Adrenal gland (tissue), 12 donors: ENCODE results near the gene CYP4F12. TPM values are rescaled to one million over a fixed set of nuclear protein-coding genes. Genes with fewer than 3 reads are reported as not detected.

Experiments
- DNase-seq, 7 donors: peaks; one replicate each; pipeline ENCODE4 v3.0.0-alpha.2; 2019 to 2020
- H3K27ac ChIP-seq, 5 donors: fragments of 200-600 bp; sonication (generic) in 4 of 5; 1 replicate in 3 of 5; 2 replicates in 2 of 5; pipeline versions ENCODE4 v1.5.1 to v1.8.0; 2016 to 2020; ENCODE audit warnings: mild to moderate bottlenecking in 1 of 5
- H3K27me3 ChIP-seq: fragments of 200-600 bp; 2 replicates; pipeline ENCODE4 v1.8.0; 2021
- H3K36me3 ChIP-seq, 2 donors: fragments of 200-600 bp; replicated peaks in 1 of 2; 1 replicate in 1 of 2; 2 replicates in 1 of 2; pipeline versions ENCODE4 v1.5.1 to v1.8.0; 2018 to 2022
- H3K4me1 ChIP-seq, 2 donors: fragments of 200-600 bp; replicated peaks in 1 of 2; 1 replicate in 1 of 2; 2 replicates in 1 of 2; pipeline versions ENCODE4 v1.5.1 to v1.8.0; 2018 to 2021
- H3K4me3 ChIP-seq, 4 donors: fragments of 200-600 bp; sonication (generic) in 3 of 4; one replicate each; pipeline ENCODE4 v1.5.1; 2016 to 2018
- H3K9me3 ChIP-seq, 3 donors: fragments of 200-600 bp; sonication (generic) in 1 of 3; replicated peaks in 1 of 3; 1 replicate in 2 of 3; 2 replicates in 1 of 3; pipeline versions ENCODE4 v1.5.1 to v1.8.0; 2016 to 2021
- POLR2A ChIP-seq, 2 donors: fragments of 450-650 bp; IDR thresholded peaks; one replicate each; pipeline ENCODE4 v1.6.1; 2017; ENCODE audit warnings: antibody characterized with exemption in 2 of 2, mild to moderate bottlenecking in 2 of 2, moderate library complexity in 1 of 2
- WGBS, 4 donors: extraction: QIAGEN DNeasy Blood & Tissue Kit in 2 of 4; methylation state at CpG; one replicate each; pipeline versions ENCODE4 v1.1.5 to v1.1.7; 2013 to 2017; 5-methylcytosine and 5-hydroxymethylcytosine counted together
- intact Hi-C, 2 donors: fragments of 100-400 bp; cut with DNase I; formaldehyde crosslinking; loops; one replicate each; pipeline versions ENCODE4 v1.14.1 to v1.15.0; 2022 to 2023
- polyA plus RNA-seq, 3 donors: library from polyadenylated mRNA; stranded (reverse); fragments of 200-250 nt in 2 of 3; fragments of 350-450 nt in 1 of 3; fragmentation: Illumina TruSeq in 1 of 3; extraction: RNeasy Lipid Tissue Mini Kit (QIAGEN cat#74804) in 1 of 3; gene quantifications; one replicate each; pipeline ENCODE4 v1.2.3, GENCODE V29; 2013 to 2014
- total RNA-seq, 9 donors: library from RNA; depleted of rRNA in 4 of 9; stranded (reverse); fragments of >200 nt in 4 of 9; fragments of 120-200 nt in 1 of 9; fragmentation: NEBNext Ultra II Directional in 1 of 9; extraction: Animal tissue kit (Norgen Biotek cat#: 25700) in 1 of 9; gene quantifications; one replicate each; pipeline versions ENCODE4 v1.1.0 to v1.2.4, GENCODE V29; 2013 to 2023
- TF ChIP-seq, protein P1 (sequence below), 6 experiments: fragments of 450-650 bp in 4 of 6; fragments of 200-600 bp in 2 of 6; sonication (generic) in 1 of 6; IDR thresholded peaks; 1 replicate in 5 of 6; 2 replicates in 1 of 6; pipeline versions ENCODE4 v1.5.1 to v1.8.0; 2016 to 2021; ENCODE audit warnings: antibody characterized with exemption in 6 of 6, mild to moderate bottlenecking in 2 of 6, moderate library complexity in 1 of 6
- donor health status: healthy with polysubstance abuse.
- donor health status: Bipolar disorder and iron deficiency.
- donor health status: DM: yes; HTN: yes; CAD: no.
- donor health status: DM: no; HTN: no; CAD: no.
- donor health status: DM: no; HTN: no; CAD: no.
- donor health status: DM: yes; HTN: yes; CAD: no.

CYP4F12 gene
- total and polyA plus RNA-seq, 12 donors, result 0.42 to 19.7 (median 2.7) TPM

DNA sequence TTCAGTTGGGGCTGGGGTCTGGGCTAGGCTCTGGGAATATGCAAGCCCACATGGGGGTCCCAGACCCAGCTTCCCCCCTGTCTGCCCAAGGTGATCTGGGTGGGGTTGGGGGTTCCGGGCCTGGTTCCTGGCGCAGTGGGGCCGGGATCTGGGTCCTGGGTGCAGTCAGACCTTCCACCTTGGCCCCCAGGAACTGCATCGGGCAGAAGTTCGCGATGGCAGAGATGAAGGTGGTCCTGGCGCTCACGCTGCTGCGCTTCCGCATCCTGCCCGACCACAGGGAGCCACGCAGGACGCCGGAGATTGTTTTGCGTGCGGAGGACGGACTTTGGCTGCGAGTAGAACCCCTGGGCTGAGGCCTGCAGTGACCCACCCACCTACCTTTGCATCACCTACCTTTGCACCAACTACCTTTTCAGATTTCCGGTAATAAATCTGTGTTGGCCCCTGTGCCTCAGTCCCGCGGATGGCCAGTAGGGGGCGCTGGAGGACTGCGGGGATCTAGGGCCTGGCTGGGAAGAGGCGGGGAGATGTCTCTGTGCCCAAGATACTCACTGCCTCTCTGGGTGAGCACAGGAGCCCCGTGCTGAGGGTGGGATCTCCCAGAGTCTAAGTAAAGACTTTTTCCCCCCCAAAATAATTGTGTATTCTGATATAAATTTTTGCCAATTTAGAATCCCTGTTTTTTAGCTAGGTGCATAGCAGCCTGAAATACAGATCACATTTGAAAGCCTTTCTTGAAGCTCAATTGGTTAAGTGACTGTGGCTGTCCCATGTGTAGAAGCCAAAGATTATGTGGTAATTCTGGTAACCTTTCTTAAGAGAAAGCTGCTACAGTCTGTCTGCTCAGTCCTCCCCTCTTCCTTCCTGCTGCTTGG lies 43.6 kb upstream of the CYP4F12 start:
- H3K9me3 ChIP-seq, result no peaks in the 10 kb centered on the region
- no peaks in the 10 kb centered on the region for H3K4me1 ChIP-seq
- no peaks in the 10 kb centered on the region for H3K36me3 ChIP-seq
- 1 to 13% (median 10%) methylated on average over 6 to 25 of the region's 25 CpGs for WGBS, 4 donors
- TF ChIP-seq, protein P1, sequence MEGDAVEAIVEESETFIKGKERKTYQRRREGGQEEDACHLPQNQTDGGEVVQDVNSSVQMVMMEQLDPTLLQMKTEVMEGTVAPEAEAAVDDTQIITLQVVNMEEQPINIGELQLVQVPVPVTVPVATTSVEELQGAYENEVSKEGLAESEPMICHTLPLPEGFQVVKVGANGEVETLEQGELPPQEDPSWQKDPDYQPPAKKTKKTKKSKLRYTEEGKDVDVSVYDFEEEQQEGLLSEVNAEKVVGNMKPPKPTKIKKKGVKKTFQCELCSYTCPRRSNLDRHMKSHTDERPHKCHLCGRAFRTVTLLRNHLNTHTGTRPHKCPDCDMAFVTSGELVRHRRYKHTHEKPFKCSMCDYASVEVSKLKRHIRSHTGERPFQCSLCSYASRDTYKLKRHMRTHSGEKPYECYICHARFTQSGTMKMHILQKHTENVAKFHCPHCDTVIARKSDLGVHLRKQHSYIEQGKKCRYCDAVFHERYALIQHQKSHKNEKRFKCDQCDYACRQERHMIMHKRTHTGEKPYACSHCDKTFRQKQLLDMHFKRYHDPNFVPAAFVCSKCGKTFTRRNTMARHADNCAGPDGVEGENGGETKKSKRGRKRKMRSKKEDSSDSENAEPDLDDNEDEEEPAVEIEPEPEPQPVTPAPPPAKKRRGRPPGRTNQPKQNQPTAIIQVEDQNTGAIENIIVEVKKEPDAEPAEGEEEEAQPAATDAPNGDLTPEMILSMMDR (IDR thresholded peaks at IDR 0.05), result peak; percentile 93 to 98 (median 97)
- TF ChIP-seq POLR2A (IDR thresholded peaks at IDR 0.05), result no peak
- no peak overlapping the region for H3K4me3 ChIP-seq
- DNase-seq, result peak; percentile 62 to 86 (median 78)
- intact Hi-C loops, result loop anchor here in 1 of 2 donors (5.0 to 10.0 kb wide), 3 partner anchors 238 to 553 kb away; no protein-coding TSS in a partner anchor
- no peak overlapping the region for H3K27ac ChIP-seq
- peaks cover 9% of the 10 kb centered on the region for H3K27me3 ChIP-seq

DNA sequence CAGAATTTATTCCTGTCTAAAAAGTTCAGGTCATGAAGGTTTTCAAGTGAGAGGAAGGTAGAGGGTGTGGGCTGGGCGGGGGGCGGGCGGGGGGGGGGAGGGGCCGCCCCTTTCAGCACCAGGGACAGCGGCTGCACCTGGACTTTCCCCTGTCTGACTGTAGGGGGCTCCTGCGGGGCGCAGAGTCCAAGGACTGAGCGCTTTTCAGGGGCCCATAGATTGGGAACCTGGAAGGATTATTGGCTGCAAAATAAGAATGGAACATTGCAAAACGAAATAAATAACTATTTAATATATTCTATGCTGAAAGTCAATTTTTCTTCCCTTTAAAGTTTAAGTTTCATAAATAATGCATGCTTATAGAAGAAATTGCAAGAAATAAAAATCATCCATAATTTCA lies 41.1 kb upstream of the CYP4F12 start:
- DNase-seq, result peak in 2 of 7 donors; percentile 7 to 22
- no peaks in the 10 kb centered on the region for H3K9me3 ChIP-seq
- H3K4me1 ChIP-seq, result no peaks in the 10 kb centered on the region
- H3K27me3 ChIP-seq, result peaks cover 9% of the 10 kb centered on the region
- H3K4me3 ChIP-seq, result no peak overlapping the region
- 1 to 7% (median 2%) methylated on average over 6 to 9 of the region's 9 CpGs for WGBS, 4 donors
- TF ChIP-seq POLR2A (IDR thresholded peaks at IDR 0.05), result no peak
- TF ChIP-seq, protein P1 (IDR thresholded peaks at IDR 0.05), result peak in 2 of 6 experiments; percentile 12 to 34
- H3K36me3 ChIP-seq, result no peaks in the 10 kb centered on the region
- H3K27ac ChIP-seq, result no peak overlapping the region
- intact Hi-C loops, result no loop called here

DNA sequence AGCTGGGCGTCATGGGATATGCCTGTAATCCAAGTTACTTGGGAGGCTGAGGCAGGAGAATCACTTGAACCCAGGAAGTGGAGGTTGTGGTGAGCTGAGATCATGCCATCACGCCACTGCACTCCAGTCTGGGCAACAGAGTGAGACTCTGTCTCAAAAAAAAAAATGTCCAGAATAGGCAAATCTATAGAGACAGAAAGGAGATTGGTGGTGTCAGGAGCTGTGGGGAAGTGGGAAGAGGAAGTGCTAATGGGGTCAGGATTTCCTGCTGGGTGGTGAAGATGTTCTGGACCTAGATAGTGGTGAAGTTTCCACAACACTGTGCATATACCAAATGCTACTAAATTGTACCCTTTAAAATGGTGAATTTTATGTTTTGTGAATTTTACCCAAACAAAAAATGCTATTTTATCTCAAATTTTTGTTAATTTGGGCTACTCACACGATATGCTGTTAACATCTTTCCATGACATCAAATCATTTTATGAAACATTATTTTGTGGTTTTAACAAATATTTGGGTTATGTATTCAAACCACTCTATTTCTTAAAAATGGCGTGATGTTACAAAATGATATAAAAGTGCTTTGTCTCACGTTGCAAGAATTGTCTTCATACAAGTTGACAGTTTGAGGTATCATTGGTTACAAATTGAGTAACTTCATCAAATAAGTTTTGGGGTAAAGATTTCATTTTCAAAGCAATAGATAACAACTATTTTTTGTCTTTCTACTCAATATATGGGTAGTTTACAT lies 39.6 kb upstream of the CYP4F12 start:
- peaks cover 8% of the 10 kb centered on the region for H3K27me3 ChIP-seq
- no peaks in the 10 kb centered on the region for H3K36me3 ChIP-seq
- DNase-seq, result no peak
- no peaks in the 10 kb centered on the region for H3K4me1 ChIP-seq
- no peaks in the 10 kb centered on the region for H3K9me3 ChIP-seq
- no peak for TF ChIP-seq POLR2A (IDR thresholded peaks at IDR 0.05)
- TF ChIP-seq, protein P1 (IDR thresholded peaks at IDR 0.05), result no peak
- H3K27ac ChIP-seq, result no peak overlapping the region
- intact Hi-C loops, result no loop called here
- no peak overlapping the region for H3K4me3 ChIP-seq
- WGBS, 4 donors, result 33 to 46% (median 41%) methylated on average over 5 of the region's 5 CpGs

DNA sequence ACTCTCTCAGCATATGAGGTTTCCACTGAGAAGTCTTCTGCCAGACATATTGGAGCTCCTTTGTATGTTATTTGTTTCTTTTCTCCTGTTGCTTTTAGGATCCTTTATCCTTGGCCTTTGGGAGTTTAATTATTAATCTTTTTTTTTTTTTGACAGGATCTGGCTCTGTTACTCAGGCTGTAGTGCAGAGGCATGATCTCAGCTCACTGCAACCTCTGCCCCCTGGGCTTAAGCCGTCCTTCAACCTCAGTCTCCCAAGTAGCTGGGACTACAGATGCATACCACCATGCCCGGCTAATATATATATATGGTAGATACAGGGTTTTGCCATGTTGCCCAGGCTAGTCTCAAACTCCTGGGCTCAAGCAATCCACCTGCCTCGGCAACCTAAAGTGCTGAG lies 38.8 kb upstream of the CYP4F12 start:
- no peak for DNase-seq
- 56 to 79% (median 67%) methylated on average over 3 of the region's 3 CpGs for WGBS, 4 donors
- Histone ChIP-seq H3K36me3 (no peaks in the 10 kb centered on the region), H3K27me3 (no peaks in the 10 kb centered on the region), H3K27ac (no peak overlapping the region), H3K4me1 (no peaks in the 10 kb centered on the region), H3K9me3 (no peaks in the 10 kb centered on the region), H3K4me3 (no peak overlapping the region)
- no peak for TF ChIP-seq POLR2A (IDR thresholded peaks at IDR 0.05)
- intact Hi-C loops, result no loop called here
